Ascending aorta (tissue), 2 donors: Measurements from ENCODE around the gene CDK14. TPM values are rescaled to one million over a fixed set of nuclear protein-coding genes. Genes with fewer than 3 reads are reported as not detected.
"Not testable (repeated sequence)": the region's sequence is repeated elsewhere in the genome, so short reads cannot be mapped to it uniquely, and the experiment has no call there.

Experiments
- DNase-seq, 2 donors: peaks; one replicate each; pipeline ENCODE4 v3.0.0-alpha.2; 2019; ENCODE audit warnings: low spot score in 2 of 2
- H3K27ac ChIP-seq, 2 donors: fragments of 200-600 bp; sonication (generic); one replicate each; pipeline ENCODE4 v1.5.1; 2016 to 2017; ENCODE audit warnings: mild to moderate bottlenecking in 1 of 2
- H3K27me3 ChIP-seq: fragments of 200-600 bp; sonication (generic); one replicate; pipeline ENCODE4 v1.5.1; 2017
- H3K36me3 ChIP-seq, 2 donors: fragments of 200-600 bp; sonication (generic); one replicate each; pipeline ENCODE4 v1.5.1; 2016
- H3K4me1 ChIP-seq, 2 donors: fragments of 200-600 bp; sonication (generic); one replicate each; pipeline ENCODE4 v1.5.1; 2016 to 2017; ENCODE audit warnings: mild to moderate bottlenecking in 1 of 2
- H3K4me3 ChIP-seq, 2 donors: fragments of 200-600 bp; sonication (generic); one replicate each; pipeline ENCODE4 v1.5.1; 2016 to 2017; ENCODE audit warnings: mild to moderate bottlenecking in 1 of 2
- H3K9me3 ChIP-seq, 2 donors: fragments of 200-600 bp; sonication (generic); one replicate each; pipeline ENCODE4 v1.5.1; 2016
- intact Hi-C: fragments of 100-400 bp; cut with DNase I; formaldehyde crosslinking; loops from one replicate; pipeline ENCODE4 v1.15.1; 2023
- total RNA-seq: library from RNA; depleted of rRNA; stranded (reverse); fragments of >200 nt; gene quantifications from one replicate; pipeline ENCODE4 v1.1.0, GENCODE V29; 2016
- TF ChIP-seq, protein P1 (sequence below), 3 experiments: fragments of 200-600 bp in 2 of 3; fragments of 450-650 bp in 1 of 3; sonication (generic) in 2 of 3; IDR thresholded peaks; one replicate each; pipeline ENCODE4 v1.5.1; 2016 to 2019; ENCODE audit warnings: antibody characterized with exemption in 3 of 3, mild to moderate bottlenecking in 1 of 3, moderate library complexity in 1 of 3

The CDK14 gene
- total RNA-seq, 1 donor from 2014 or later = 5.1 TPM

GRCh38 chr7:90755041-90755440 lies 158.9 kb downstream of the CDK14 start:
- intact Hi-C loops = no loop called here
- Histone ChIP-seq H3K36me3 (no peaks in the 10 kb centered on the region), H3K27me3 (no peaks in the 10 kb centered on the region), H3K9me3 (no peaks in the 10 kb centered on the region), H3K4me1 (no peaks in the 10 kb centered on the region), H3K27ac (no peak overlapping the region), H3K4me3 (no peak overlapping the region)
- no peak for DNase-seq
- TF ChIP-seq, protein P1, sequence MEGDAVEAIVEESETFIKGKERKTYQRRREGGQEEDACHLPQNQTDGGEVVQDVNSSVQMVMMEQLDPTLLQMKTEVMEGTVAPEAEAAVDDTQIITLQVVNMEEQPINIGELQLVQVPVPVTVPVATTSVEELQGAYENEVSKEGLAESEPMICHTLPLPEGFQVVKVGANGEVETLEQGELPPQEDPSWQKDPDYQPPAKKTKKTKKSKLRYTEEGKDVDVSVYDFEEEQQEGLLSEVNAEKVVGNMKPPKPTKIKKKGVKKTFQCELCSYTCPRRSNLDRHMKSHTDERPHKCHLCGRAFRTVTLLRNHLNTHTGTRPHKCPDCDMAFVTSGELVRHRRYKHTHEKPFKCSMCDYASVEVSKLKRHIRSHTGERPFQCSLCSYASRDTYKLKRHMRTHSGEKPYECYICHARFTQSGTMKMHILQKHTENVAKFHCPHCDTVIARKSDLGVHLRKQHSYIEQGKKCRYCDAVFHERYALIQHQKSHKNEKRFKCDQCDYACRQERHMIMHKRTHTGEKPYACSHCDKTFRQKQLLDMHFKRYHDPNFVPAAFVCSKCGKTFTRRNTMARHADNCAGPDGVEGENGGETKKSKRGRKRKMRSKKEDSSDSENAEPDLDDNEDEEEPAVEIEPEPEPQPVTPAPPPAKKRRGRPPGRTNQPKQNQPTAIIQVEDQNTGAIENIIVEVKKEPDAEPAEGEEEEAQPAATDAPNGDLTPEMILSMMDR (IDR thresholded peaks at IDR 0.05) = no peak

DNA sequence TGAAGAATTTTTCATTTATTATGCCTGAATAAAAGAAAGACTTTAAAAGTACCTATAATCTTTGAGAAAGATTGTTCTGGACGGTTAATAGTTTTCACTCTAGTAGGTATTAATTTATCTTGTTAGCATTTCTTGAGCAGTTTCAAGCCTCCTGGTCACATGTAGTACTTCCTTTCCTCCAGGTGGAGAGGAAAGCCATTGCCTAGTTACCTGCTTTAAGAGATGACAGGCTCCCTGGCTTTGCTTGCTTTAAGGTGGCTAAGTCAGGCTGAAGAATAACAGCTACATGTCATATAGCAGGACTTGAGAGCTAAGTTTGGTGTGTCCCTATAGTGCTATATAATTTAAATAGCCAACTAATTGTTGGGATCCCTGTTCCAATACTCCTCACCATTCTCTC lies 160.2 kb downstream of the CDK14 start:
- Histone ChIP-seq H3K4me3 (no peak overlapping the region), H3K27ac (no peak overlapping the region), H3K4me1 (no peaks in the 10 kb centered on the region), H3K27me3 (no peaks in the 10 kb centered on the region), H3K9me3 (no peaks in the 10 kb centered on the region), H3K36me3 (no peaks in the 10 kb centered on the region)
- no peak for DNase-seq
- intact Hi-C loops = no loop called here
- TF ChIP-seq, protein P1 (IDR thresholded peaks at IDR 0.05) = no peak

DNA sequence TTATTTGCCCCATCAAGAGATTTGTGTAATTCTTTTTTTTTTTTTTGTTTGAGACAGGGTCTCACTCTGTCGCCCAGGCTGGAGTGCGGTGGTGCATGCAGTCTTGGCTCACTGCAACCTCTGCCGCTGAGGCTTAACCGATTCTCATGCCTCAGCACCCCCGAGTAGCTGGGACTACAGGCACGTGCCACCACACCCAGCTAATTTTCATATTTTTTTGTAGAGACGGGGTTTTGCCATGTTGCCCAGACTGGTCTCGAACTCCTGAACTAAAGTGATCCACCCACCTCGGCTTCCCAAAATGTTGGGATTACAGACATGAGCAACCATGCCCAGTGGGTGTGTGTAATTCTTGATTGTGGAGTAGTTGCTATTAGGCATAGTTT lies 161.4 kb downstream of the CDK14 start:
- H3K9me3 ChIP-seq, DNase-seq, H3K27me3 ChIP-seq, H3K4me1 ChIP-seq, H3K36me3 ChIP-seq, H3K4me3 ChIP-seq, H3K27ac ChIP-seq, intact Hi-C loops: not testable (repeated sequence)

GRCh38 chr7:90758933-90759562 lies 162.9 kb downstream of the CDK14 start:
- no peak overlapping the region for H3K27ac ChIP-seq
- intact Hi-C loops = no loop called here

DNA sequence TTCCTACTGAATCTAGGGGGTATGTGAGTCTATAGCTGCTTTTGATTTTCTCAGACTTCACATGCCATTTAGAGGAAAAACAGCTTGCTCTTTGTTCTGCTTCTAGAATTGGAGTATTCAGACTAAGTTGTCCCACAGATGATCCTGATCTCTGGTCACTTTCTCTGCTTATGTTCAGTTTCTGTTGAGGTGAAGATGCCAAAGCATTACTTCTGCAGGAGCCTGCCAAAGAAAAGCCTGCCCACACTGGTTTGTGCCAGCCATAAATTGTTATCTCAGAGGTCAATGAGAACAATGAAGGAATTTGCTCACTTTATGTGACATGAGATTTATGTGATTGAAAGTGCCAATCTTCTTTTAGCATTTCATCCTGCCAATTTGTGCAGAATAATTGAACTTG lies 163.6 kb downstream of the CDK14 start:
- H3K27ac ChIP-seq = no peak overlapping the region
- DNase-seq = no peak
- no peaks in the 10 kb centered on the region for H3K9me3 ChIP-seq
- TF ChIP-seq, protein P1 (IDR thresholded peaks at IDR 0.05) = no peak
- H3K27me3 ChIP-seq = no peaks in the 10 kb centered on the region
- no peak overlapping the region for H3K4me3 ChIP-seq
- intact Hi-C loops = no loop called here
- H3K36me3 ChIP-seq = no peaks in the 10 kb centered on the region
- no peaks in the 10 kb centered on the region for H3K4me1 ChIP-seq

More at GRCh38 chr7:90758933-90759562, 162.9 kb downstream of the CDK14 start:
- Histone ChIP-seq H3K4me3 (no peak overlapping the region), H3K4me1 (no peaks in the 10 kb centered on the region), H3K9me3 (no peaks in the 10 kb centered on the region), H3K36me3 (no peaks in the 10 kb centered on the region), H3K27me3 (no peaks in the 10 kb centered on the region)
- TF ChIP-seq, protein P1 (IDR thresholded peaks at IDR 0.05) = no peak
- no peak for DNase-seq

- Histone ChIP-seq H3K4me1 (no peaks in the 10 kb centered on the region), H3K27me3 (no peaks in the 10 kb centered on the region), H3K36me3 (no peaks in the 10 kb centered on the region), H3K27ac (no peak overlapping the region), H3K9me3 (no peaks in the 10 kb centered on the region), H3K4me3 (no peak overlapping the region)
- DNase-seq = no peak
- TF ChIP-seq, protein P1 (IDR thresholded peaks at IDR 0.05) = no peak
- intact Hi-C loops = no loop called here
Observed at GRCh38 chr7:90760892-90761291, 164.8 kb downstream of the CDK14 start.
